Loucy (cell line): ENCODE results near the gene MTERF2.

Source experiments
- H2AFZ ChIP-seq: fragments of 200-600 bp; sonication (generic); 2 replicates; pipeline ENCODE4 v1.6.0; 2016; ENCODE audit warnings: antibody characterized with exemption, mild to moderate bottlenecking, low read length, moderate library complexity
- H3F3A ChIP-seq: fragments of 200-600 bp; 2 replicates; pipeline ENCODE4 v1.6.0; 2016; ENCODE audit warnings: antibody characterized with exemption, low read depth, mild to moderate bottlenecking
- H3K27me3 ChIP-seq: fragments of 200-600 bp; sonication (generic); 2 replicates; pipeline ENCODE4 v1.6.1; 2014; ENCODE audit warnings: low read length, mild to moderate bottlenecking; ENCODE audit not compliant: insufficient read depth, poor library complexity, severe bottlenecking
- H3K36me3 ChIP-seq: fragments of 200-600 bp; sonication (generic); 2 replicates; pipeline ENCODE4 v1.6.1; 2016; ENCODE audit warnings: low read length; ENCODE audit not compliant: insufficient read depth
- H3K4me1 ChIP-seq: fragments of 200-600 bp; sonication (generic); 2 replicates; pipeline ENCODE4 v1.5.1; 2014; ENCODE audit warnings: low read length, mild to moderate bottlenecking; ENCODE audit not compliant: insufficient read depth, poor library complexity, severe bottlenecking
- H3K4me2 ChIP-seq: fragments of 200-600 bp; sonication (generic); 2 replicates; pipeline ENCODE4 v1.6.0; 2014; ENCODE audit warnings: antibody characterized with exemption, low read length, low read depth, mild to moderate bottlenecking; ENCODE audit not compliant: poor library complexity, severe bottlenecking
- H3K4me3 ChIP-seq: fragments of 200-600 bp; sonication (generic); 2 replicates; pipeline ENCODE4 v1.5.1; 2014; ENCODE audit warnings: low read length, mild to moderate bottlenecking, mixed read lengths; ENCODE audit not compliant: poor library complexity, severe bottlenecking
- H3K79me2 ChIP-seq: fragments of 200-600 bp; sonication (generic); 2 replicates; pipeline ENCODE4 v1.6.1; 2014; ENCODE audit warnings: low read length; ENCODE audit not compliant: insufficient read depth
- H3K9ac ChIP-seq: fragments of 200-600 bp; sonication (generic); 2 replicates; pipeline ENCODE4 v1.6.0; 2014; ENCODE audit warnings: mild to moderate bottlenecking, low read depth, low read length, moderate library complexity; ENCODE audit not compliant: poor library complexity, severe bottlenecking
- H3K9me2 ChIP-seq: fragments of 200-600 bp; sonication (generic); replicated peaks from 2 replicates; pipeline ENCODE4 v1.6.1; 2016; ENCODE audit warnings: low read depth, low read length, mixed read lengths
- H3K9me3 ChIP-seq: fragments of 200-600 bp; sonication (generic); 2 replicates; pipeline ENCODE4 v1.6.1; 2014; ENCODE audit warnings: mild to moderate bottlenecking, antibody characterized with exemption, low read length, low read depth; ENCODE audit not compliant: insufficient read depth
- H4K20me1 ChIP-seq: fragments of 200-600 bp; sonication (generic); 2 replicates; pipeline ENCODE4 v1.6.0; 2014; ENCODE audit warnings: antibody characterized with exemption, low read length, mild to moderate bottlenecking; ENCODE audit not compliant: insufficient read depth, poor library complexity, severe bottlenecking
- CTCF ChIP-seq: fragments of 200-600 bp; sonication (generic); conservative IDR thresholded peaks from 2 replicates; pipeline ENCODE4 v1.5.1; 2014; ENCODE audit warnings: mild to moderate bottlenecking, antibody characterized with exemption, low read length
- EZH2phosphoT487 ChIP-seq: fragments of 200-600 bp; IDR thresholded peaks from 2 replicates; pipeline ENCODE4 v1.6.1; 2018; ENCODE audit warnings: antibody characterized with exemption, mild to moderate bottlenecking, moderate library complexity, borderline replicate concordance

The MTERF2 gene

GRCh38 chr12:106982229-106982628 is 4.7 kb downstream of the MTERF2 start:
- TF ChIP-seq EZH2phosphoT487 (no peak), CTCF (no peak)
- H3K9ac ChIP-seq, result no peak overlapping the region
- no peak overlapping the region for H2AFZ ChIP-seq
- H3K4me1 ChIP-seq, result peaks cover 21% of the 10 kb centered on the region
- H4K20me1 ChIP-seq, result no peaks in the 10 kb centered on the region
- H3K27me3 ChIP-seq, result no peaks in the 10 kb centered on the region
- no peak overlapping the region for H3K4me3 ChIP-seq
- H3K9me3 ChIP-seq, result no peaks in the 10 kb centered on the region
- H3K36me3 ChIP-seq, result no peaks in the 10 kb centered on the region
- H3K4me2 ChIP-seq, result no peak overlapping the region
- H3K79me2 ChIP-seq, result no peaks in the 10 kb centered on the region
- H3K9me2 ChIP-seq, result no peaks in the 10 kb centered on the region
- no peaks in the 10 kb centered on the region for H3F3A ChIP-seq

DNA sequence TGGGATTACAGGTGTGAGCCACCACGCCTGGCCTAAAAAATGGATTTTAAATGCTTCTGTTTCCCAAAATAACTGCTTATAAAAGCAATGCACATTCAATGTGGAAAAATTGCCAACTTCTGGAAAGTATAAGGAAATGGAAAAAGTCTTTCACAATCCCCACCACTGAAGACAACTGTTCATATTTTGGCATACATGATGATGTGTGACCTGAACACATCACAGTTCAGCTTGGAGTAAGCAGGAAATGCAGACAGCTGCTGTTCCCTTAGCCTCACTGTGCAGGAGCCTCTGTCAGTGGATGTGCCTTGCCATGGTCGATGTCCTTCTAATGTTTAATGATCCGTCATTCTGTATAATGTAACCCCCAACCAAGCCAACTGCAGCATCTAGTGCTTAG is 5.2 kb downstream of the MTERF2 start:
- no peak overlapping the region for H2AFZ ChIP-seq
- no peaks in the 10 kb centered on the region for H3K27me3 ChIP-seq
- no peaks in the 10 kb centered on the region for H3F3A ChIP-seq
- H3K4me1 ChIP-seq, result peaks cover 21% of the 10 kb centered on the region
- no peak overlapping the region for H3K4me3 ChIP-seq
- no peaks in the 10 kb centered on the region for H4K20me1 ChIP-seq
- no peaks in the 10 kb centered on the region for H3K36me3 ChIP-seq
- H3K4me2 ChIP-seq, result no peak overlapping the region
- H3K9ac ChIP-seq, result no peak overlapping the region
- no peaks in the 10 kb centered on the region for H3K9me2 ChIP-seq
- H3K9me3 ChIP-seq, result no peaks in the 10 kb centered on the region
- H3K79me2 ChIP-seq, result no peaks in the 10 kb centered on the region
- TF ChIP-seq CTCF, result no peak
- TF ChIP-seq EZH2phosphoT487, result no peak

GRCh38 chr12:106980944-106981343 is 6.0 kb downstream of the MTERF2 start:
- Histone ChIP-seq H3K4me1 (peaks cover 14% of the 10 kb centered on the region), H3K4me3 (no peak overlapping the region), H3K4me2 (no peak overlapping the region), H3F3A (no peaks in the 10 kb centered on the region), H3K79me2 (no peaks in the 10 kb centered on the region), H3K9me3 (no peaks in the 10 kb centered on the region), H3K9me2 (no peaks in the 10 kb centered on the region), H3K36me3 (peaks cover 2% of the 10 kb centered on the region; the same call in 1 of the 2 replicates), H2AFZ (no peak overlapping the region), H3K27me3 (no peaks in the 10 kb centered on the region), H4K20me1 (no peaks in the 10 kb centered on the region), H3K9ac (no peak overlapping the region)
- TF ChIP-seq CTCF (no peak), EZH2phosphoT487 (no peak)
